PC-9 (cell line): ENCODE results near the gene TENM4.

ENCODE experiments used
- CTCF ChIP-seq: fragments of 200-600 bp; sonication (generic); conservative IDR thresholded peaks from 2 replicates; pipeline ENCODE4 v1.6.1; 2017; ENCODE audit warnings: mixed run types, antibody characterized with exemption, mild to moderate bottlenecking, moderate library complexity
- EZH2 ChIP-seq: fragments of 200-600 bp; sonication (generic); IDR thresholded peaks from 2 replicates; pipeline ENCODE4 v1.8.0; 2017; ENCODE audit warnings: antibody characterized with exemption, low read depth

GRCh38 chr11:78902771-78903507 lies 537.9 kb downstream of the TENM4 start:
- TF ChIP-seq CTCF (no peak), EZH2 (no peak)
